Measurements from ENCODE around the gene CFAP100.

Gene CFAP100

DNA sequence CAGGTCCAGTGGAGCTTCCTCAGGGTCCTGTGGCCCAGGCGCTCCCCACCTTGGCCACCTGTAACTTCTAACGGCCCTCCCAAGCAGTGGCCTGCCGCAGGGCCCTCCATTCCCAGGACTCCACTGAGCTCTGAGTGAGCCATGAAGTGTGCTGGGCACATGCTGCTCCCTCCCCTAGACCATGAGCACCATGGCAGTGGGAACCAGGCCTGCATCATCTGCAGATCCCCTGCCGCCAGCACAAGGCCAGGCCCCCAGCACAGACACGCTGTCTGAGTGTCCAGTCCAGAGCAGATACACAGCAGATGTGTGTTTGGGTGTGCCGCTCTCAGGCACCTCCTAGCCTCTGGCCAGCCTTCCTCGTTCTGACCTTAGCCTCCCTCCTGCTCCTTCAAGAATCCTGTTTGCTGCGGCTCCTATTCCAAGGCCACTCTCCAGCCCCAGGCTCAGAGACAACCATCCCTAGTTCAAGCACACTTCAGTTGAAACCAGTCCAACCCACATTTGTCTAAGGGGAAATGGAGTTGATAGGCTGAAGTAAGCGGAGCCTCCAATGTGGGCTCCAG, 30.5 kb upstream of the CFAP100 start:
- TF ChIP-seq, protein P1, sequence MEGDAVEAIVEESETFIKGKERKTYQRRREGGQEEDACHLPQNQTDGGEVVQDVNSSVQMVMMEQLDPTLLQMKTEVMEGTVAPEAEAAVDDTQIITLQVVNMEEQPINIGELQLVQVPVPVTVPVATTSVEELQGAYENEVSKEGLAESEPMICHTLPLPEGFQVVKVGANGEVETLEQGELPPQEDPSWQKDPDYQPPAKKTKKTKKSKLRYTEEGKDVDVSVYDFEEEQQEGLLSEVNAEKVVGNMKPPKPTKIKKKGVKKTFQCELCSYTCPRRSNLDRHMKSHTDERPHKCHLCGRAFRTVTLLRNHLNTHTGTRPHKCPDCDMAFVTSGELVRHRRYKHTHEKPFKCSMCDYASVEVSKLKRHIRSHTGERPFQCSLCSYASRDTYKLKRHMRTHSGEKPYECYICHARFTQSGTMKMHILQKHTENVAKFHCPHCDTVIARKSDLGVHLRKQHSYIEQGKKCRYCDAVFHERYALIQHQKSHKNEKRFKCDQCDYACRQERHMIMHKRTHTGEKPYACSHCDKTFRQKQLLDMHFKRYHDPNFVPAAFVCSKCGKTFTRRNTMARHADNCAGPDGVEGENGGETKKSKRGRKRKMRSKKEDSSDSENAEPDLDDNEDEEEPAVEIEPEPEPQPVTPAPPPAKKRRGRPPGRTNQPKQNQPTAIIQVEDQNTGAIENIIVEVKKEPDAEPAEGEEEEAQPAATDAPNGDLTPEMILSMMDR (IDR thresholded peaks at IDR 0.05; ENCODE audit: control insufficient read depth, insufficient read depth, low read depth, low read length, missing control alignments): no peak
- H3K4me3 ChIP-seq (ENCODE audit: control insufficient read depth, low read depth, low read length): no peak overlapping the region
- no peak for DNase-seq (ENCODE audit: low read depth)

DNA sequence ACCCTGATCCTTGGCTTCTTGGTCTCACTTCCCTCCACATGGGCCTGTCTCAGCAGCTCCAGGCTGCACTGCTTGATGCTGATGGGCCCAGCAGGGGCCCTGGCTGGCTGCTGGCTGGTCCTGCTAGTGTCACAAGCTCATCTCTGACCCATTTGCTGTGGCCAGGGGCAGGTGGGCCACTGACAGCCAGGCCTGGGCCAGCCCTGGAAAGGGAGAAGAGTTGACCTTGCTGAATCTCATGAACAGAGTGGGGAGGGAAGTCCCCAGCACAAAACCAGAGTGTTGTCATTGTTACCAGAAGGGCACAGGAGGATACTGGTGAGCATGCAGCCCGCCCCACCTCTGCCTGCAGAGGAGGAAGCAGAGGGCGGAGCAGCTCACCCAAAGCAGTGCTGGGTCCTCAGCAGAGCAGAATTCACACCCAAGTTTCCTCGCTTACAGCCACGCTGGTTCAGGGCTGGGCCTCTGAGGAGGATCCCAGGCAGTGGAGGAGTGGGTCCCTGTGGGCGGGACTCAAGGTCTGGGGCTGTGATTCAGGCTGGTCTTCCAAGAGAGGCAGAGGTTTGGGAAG, 29.9 kb upstream of the CFAP100 start:
- TF ChIP-seq, protein P1 (IDR thresholded peaks at IDR 0.05; ENCODE audit: control insufficient read depth, insufficient read depth, low read depth, low read length, missing control alignments): no peak
- DNase-seq (ENCODE audit: low read depth): no peak
- no peak overlapping the region for H3K4me3 ChIP-seq (ENCODE audit: control insufficient read depth, low read depth, low read length)

- TF ChIP-seq, protein P1 (IDR thresholded peaks at IDR 0.05; ENCODE audit: control insufficient read depth, insufficient read depth, low read depth, low read length, missing control alignments): no peak
- H3K4me3 ChIP-seq (ENCODE audit: control insufficient read depth, low read depth, low read length): no peak overlapping the region
- DNase-seq (ENCODE audit: low read depth): no peak
Measured at GRCh38 chr3:126365351-126366277, 29.1 kb upstream of the CFAP100 start.

- TF ChIP-seq, protein P1 (IDR thresholded peaks at IDR 0.05; ENCODE audit: control insufficient read depth, insufficient read depth, low read depth, low read length, missing control alignments): no peak
- DNase-seq (ENCODE audit: low read depth): no peak
- H3K4me3 ChIP-seq (ENCODE audit: control insufficient read depth, low read depth, low read length): no peak overlapping the region
Measured at GRCh38 chr3:126367316-126367805, 27.3 kb upstream of the CFAP100 start.

DNA sequence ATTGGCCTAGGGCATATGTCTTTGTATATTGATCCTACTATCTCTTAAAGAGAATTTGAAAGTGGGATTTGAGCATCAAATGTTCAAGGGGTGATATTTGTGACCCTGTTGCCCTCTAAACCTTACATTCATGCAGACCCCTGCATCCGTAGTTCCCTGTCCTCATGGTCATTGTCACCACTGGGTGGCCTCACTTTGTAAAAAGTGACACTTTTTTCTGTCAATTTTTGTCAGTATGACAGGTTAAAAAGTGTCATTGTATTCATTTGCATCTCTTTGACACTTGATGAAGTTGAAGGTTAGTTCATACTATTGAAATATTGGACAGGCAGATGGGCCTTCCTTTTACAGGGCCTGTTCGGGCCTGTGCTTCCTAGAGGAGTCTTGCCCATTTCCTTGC, 25.2 kb upstream of the CFAP100 start:
- no peak for DNase-seq (ENCODE audit: low read depth)
- TF ChIP-seq, protein P1 (IDR thresholded peaks at IDR 0.05; ENCODE audit: control insufficient read depth, insufficient read depth, low read depth, low read length, missing control alignments): no peak
- H3K4me3 ChIP-seq (ENCODE audit: control insufficient read depth, low read depth, low read length): no peak overlapping the region

DNA sequence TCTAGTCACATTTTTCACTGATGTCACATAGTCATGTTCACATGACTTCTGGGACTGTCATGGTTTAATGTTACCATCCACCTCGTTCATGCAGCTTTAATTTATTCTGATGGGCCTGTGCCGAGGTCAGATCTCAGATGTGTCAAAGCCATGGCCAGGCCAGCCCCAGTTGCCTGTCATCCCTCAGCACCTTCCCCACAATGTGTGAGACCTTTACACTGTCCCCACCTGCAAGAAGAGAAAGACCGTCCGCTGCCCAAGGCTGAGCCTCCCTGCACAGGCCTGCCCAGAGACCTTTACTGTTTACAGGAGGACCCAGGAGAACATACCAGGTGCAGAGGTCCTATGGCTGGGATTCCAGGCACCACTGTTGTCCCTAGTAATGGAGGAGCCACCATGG, 24.7 kb upstream of the CFAP100 start:
- TF ChIP-seq, protein P1 (IDR thresholded peaks at IDR 0.05; ENCODE audit: control insufficient read depth, insufficient read depth, low read depth, low read length, missing control alignments): no peak
- DNase-seq (ENCODE audit: low read depth): no peak

More for the DNA sequence above, 24.7 kb upstream of the CFAP100 start:
- H3K4me3 ChIP-seq (ENCODE audit: control insufficient read depth, low read depth, low read length): no peak overlapping the region

Measured in AG09309 (cell line).